ENCODE data around the gene DAPK1. TPM values are rescaled to one million over a fixed set of nuclear protein-coding genes. Genes with fewer than 3 reads are reported as not detected.

Gene DAPK1
- total RNA-seq, 1 donor from 2014 or later, result 35.1 TPM

DNA sequence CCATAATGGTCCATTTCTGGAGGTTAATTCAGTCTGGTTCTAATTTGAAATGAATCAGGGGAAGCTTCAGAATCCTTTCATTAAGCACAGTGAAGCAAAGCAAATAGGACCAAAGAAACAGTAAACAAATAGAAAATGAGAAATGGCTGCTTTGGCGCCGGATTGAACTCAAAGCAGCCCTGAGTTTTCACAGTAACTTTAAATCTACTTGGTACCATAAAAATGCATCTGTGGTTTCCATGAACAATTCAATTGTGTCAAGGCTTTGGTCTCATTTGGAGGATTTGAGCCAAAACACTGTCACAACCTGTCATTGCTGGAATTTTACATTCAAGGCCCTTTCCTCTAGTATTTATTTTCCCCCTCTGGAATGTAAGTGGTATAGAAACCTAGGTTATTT is 25.9 kb upstream of the DAPK1 start:
- no peak overlapping the region for H3K27ac ChIP-seq (ENCODE audit: low read depth, low read length)

DNA sequence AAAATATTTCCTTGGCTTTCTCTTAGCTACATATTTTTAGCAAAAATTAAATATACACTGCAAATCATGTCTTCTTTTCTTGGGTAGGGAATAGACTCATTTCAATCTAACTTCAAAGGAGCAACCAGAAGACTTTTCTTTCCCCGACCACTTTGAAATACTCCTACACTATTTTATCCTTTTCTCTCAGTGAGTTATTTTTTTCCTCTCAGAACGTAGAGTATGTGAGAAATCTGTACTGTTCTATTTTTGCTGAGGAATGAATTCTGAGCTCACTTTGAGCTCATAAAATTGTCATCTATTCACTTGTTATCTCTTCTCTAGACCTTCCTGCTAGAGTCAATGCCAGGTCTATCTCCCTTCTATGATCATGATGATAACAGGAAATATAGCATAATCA is 22.2 kb upstream of the DAPK1 start:
- Histone ChIP-seq H3K79me2 (ENCODE audit: insufficient read depth, low read length) (no peaks in the 10 kb centered on the region), H4K20me1 (ENCODE audit: insufficient read depth, low read length) (no peaks in the 10 kb centered on the region), H2AFZ (ENCODE audit: low read depth, low read length) (no peak overlapping the region), H3K4me1 (ENCODE audit: insufficient read depth, low read length) (no peaks in the 10 kb centered on the region), H3K27me3 (ENCODE audit: insufficient read depth, low read length) (no peaks in the 10 kb centered on the region), H3K4me3 (ENCODE audit: insufficient read depth, low read depth, low read length) (no peak overlapping the region), H3K36me3 (ENCODE audit: insufficient read depth, low read length) (no peaks in the 10 kb centered on the region), H3K4me2 (ENCODE audit: low read length) (no peak overlapping the region), H3K27ac (ENCODE audit: low read depth, low read length) (no peak overlapping the region), H3K9me3 (ENCODE audit: insufficient read depth, low read depth, low read length) (no peaks in the 10 kb centered on the region), H3K9ac (ENCODE audit: low read length) (no peak overlapping the region)
- FAIRE-seq (no peak), DNase-seq (ENCODE audit: low read depth) (no peak)
- H3K27me3 Mint-ChIP-seq (ENCODE audit: low read depth, unreplicated experiment), result peaks cover 3% of the 10 kb centered on the region
- no peaks in the 10 kb centered on the region for H3K9me3 Mint-ChIP-seq (ENCODE audit: unreplicated experiment)
- peaks cover 4% of the 10 kb centered on the region for H3K4me1 Mint-ChIP-seq (ENCODE audit: low read depth, unreplicated experiment)
- H3K27ac Mint-ChIP-seq (ENCODE audit: unreplicated experiment), result no peak overlapping the region
- no peaks in the 10 kb centered on the region for H3K36me3 Mint-ChIP-seq (ENCODE audit: low read depth, unreplicated experiment)
- no peak for TF ChIP-seq EZH2 (IDR thresholded peaks at IDR 0.05; ENCODE audit: insufficient read depth, low read length)
- no peak overlapping the region for H3K4me3 Mint-ChIP-seq (ENCODE audit: unreplicated experiment)

More for the DNA sequence above, 25.9 kb upstream of the DAPK1 start:
- Mint-ChIP-seq H3K9me3 (ENCODE audit: unreplicated experiment) (no peaks in the 10 kb centered on the region), H3K36me3 (ENCODE audit: low read depth, unreplicated experiment) (no peaks in the 10 kb centered on the region), H3K4me1 (ENCODE audit: low read depth, unreplicated experiment) (no peaks in the 10 kb centered on the region), H3K4me3 (ENCODE audit: unreplicated experiment) (no peak overlapping the region), H3K27ac (ENCODE audit: unreplicated experiment) (no peak overlapping the region), H3K27me3 (ENCODE audit: low read depth, unreplicated experiment) (peaks cover 3% of the 10 kb centered on the region)
- H2AFZ ChIP-seq (ENCODE audit: low read depth, low read length), result no peak overlapping the region
- no peak for DNase-seq (ENCODE audit: low read depth)
- H4K20me1 ChIP-seq (ENCODE audit: insufficient read depth, low read length), result no peaks in the 10 kb centered on the region
- no peaks in the 10 kb centered on the region for H3K9me3 ChIP-seq (ENCODE audit: insufficient read depth, low read depth, low read length)
- FAIRE-seq, result no peak
- no peaks in the 10 kb centered on the region for H3K4me1 ChIP-seq (ENCODE audit: insufficient read depth, low read length)
- no peaks in the 10 kb centered on the region for H3K27me3 ChIP-seq (ENCODE audit: insufficient read depth, low read length)
- H3K4me3 ChIP-seq (ENCODE audit: insufficient read depth, low read depth, low read length), result no peak overlapping the region
- H3K9ac ChIP-seq (ENCODE audit: low read length), result no peak overlapping the region
- TF ChIP-seq, protein P1, sequence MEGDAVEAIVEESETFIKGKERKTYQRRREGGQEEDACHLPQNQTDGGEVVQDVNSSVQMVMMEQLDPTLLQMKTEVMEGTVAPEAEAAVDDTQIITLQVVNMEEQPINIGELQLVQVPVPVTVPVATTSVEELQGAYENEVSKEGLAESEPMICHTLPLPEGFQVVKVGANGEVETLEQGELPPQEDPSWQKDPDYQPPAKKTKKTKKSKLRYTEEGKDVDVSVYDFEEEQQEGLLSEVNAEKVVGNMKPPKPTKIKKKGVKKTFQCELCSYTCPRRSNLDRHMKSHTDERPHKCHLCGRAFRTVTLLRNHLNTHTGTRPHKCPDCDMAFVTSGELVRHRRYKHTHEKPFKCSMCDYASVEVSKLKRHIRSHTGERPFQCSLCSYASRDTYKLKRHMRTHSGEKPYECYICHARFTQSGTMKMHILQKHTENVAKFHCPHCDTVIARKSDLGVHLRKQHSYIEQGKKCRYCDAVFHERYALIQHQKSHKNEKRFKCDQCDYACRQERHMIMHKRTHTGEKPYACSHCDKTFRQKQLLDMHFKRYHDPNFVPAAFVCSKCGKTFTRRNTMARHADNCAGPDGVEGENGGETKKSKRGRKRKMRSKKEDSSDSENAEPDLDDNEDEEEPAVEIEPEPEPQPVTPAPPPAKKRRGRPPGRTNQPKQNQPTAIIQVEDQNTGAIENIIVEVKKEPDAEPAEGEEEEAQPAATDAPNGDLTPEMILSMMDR (IDR thresholded peaks at IDR 0.05; ENCODE audit: insufficient read depth, low read depth, low read length), result no peak
- TF ChIP-seq EZH2 (IDR thresholded peaks at IDR 0.05; ENCODE audit: insufficient read depth, low read length), result no peak
- no peaks in the 10 kb centered on the region for H3K79me2 ChIP-seq (ENCODE audit: insufficient read depth, low read length)
- no peaks in the 10 kb centered on the region for H3K36me3 ChIP-seq (ENCODE audit: insufficient read depth, low read length)
- no peak overlapping the region for H3K4me2 ChIP-seq (ENCODE audit: low read length)

DNA sequence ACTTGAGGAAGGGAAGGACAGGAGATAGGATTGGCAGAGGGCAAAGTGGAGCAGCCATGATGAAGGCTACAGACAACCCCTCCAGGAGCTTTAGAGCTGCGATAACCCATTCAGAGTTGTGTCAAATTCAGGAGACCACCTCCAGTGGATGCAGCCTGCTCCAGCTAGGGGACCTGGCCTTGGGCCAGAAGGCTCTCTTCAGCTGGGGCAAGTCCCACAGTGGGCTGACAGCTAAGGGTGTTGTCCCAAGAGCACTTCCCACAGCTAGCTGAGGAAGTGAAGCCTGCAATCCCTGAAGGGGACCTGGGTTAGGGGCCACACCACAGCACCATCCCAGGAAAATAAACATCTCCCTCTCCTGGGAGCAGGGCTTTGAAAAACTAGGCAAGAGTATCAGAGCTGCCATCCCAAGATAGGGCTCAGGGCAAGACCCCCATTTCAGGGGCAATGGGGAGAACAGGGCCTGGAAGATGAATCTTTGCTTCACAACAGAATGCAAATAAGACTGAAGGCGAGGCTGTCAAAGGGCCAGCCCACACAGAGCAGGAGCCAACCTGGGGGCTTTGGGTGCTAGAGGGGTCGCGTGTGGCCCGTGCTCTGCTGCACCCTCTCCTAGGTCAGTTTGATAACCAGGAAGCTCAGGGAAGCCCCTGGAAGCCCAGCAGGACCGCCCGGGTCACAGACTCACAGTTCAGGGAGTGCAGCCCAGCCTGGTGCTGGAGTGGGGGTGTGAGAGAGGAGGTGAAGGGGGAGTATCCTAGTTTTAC is 19.3 kb upstream of the DAPK1 start:
- peaks cover 4% of the 10 kb centered on the region for H3K4me1 Mint-ChIP-seq (ENCODE audit: low read depth, unreplicated experiment)
- Histone ChIP-seq H3K9me3 (ENCODE audit: insufficient read depth, low read depth, low read length) (no peaks in the 10 kb centered on the region), H3K27me3 (ENCODE audit: insufficient read depth, low read length) (no peaks in the 10 kb centered on the region), H4K20me1 (ENCODE audit: insufficient read depth, low read length) (no peaks in the 10 kb centered on the region), H3K4me3 (ENCODE audit: insufficient read depth, low read depth, low read length) (no peak overlapping the region), H3K9ac (ENCODE audit: low read length) (no peak overlapping the region), H3K4me2 (ENCODE audit: low read length) (no peak overlapping the region), H3K4me1 (ENCODE audit: insufficient read depth, low read length) (no peaks in the 10 kb centered on the region), H3K36me3 (ENCODE audit: insufficient read depth, low read length) (no peaks in the 10 kb centered on the region), H2AFZ (ENCODE audit: low read depth, low read length) (no peak overlapping the region), H3K27ac (ENCODE audit: low read depth, low read length) (no peak overlapping the region), H3K79me2 (ENCODE audit: insufficient read depth, low read length) (no peaks in the 10 kb centered on the region)
- H3K4me3 Mint-ChIP-seq (ENCODE audit: unreplicated experiment), result no peak overlapping the region
- TF ChIP-seq, protein P1 (IDR thresholded peaks at IDR 0.05; ENCODE audit: insufficient read depth, low read depth, low read length), result no peak
- no peak for TF ChIP-seq EZH2 (IDR thresholded peaks at IDR 0.05; ENCODE audit: insufficient read depth, low read length)
- FAIRE-seq (no peak), DNase-seq (ENCODE audit: low read depth) (no peak)
- H3K9me3 Mint-ChIP-seq (ENCODE audit: unreplicated experiment), result no peaks in the 10 kb centered on the region
- H3K27me3 Mint-ChIP-seq (ENCODE audit: low read depth, unreplicated experiment), result peaks cover 3% of the 10 kb centered on the region
- H3K27ac Mint-ChIP-seq (ENCODE audit: unreplicated experiment), result peak overlapping the region; percentile 81
- H3K36me3 Mint-ChIP-seq (ENCODE audit: low read depth, unreplicated experiment), result no peaks in the 10 kb centered on the region
